ENCODE data around the gene FAM234B. TPM values are rescaled to one million over a fixed set of nuclear protein-coding genes. Genes with fewer than 3 reads are reported as not detected.
A peak's percentile ranks its signal among the peaks of the same experiment; 100 is the strongest.

FAM234B gene
- total and polyA plus RNA-seq, 2 of the 8 experiments (the other 6 are each of a cell fraction or from before 2014, with no cell fraction given), result 12.5 to 29.1 TPM

DNA sequence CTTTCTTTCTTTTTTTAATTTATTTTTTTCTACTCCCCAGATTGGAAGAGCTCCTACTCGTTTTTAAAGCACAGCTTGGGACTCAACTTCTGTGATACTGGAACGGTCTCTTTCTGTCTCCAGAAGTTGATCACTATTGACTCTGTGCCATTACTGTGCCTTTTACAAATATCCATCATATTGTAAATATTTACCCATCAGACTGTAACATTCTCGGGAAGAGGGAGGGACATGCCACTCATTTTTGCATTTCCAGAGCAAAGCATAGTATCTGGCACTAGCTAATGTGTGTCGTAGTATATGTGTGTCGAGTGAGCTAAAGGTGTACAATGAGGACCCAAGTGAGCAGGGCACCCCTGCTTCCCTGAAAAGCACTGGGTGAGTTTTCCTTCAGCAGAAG, 83.3 kb downstream of the FAM234B start:
- H3K9me3 ChIP-seq (ENCODE audit: insufficient read depth in 2 of 2, low read depth in 1 of 2, low read length in 1 of 2), result no peaks in the 10 kb centered on the region
- H2AFZ ChIP-seq (ENCODE audit: low read length), result no peak overlapping the region
- H4K91ac ChIP-seq (replicated peaks; ENCODE audit: insufficient read length, low read length), result no peak overlapping the region
- no peak overlapping the region for H3K9ac ChIP-seq (replicated peaks in 1 of 4; ENCODE audit: extremely low read depth in 1 of 4, low read depth in 3 of 4, low read length in 3 of 4)
- no peaks in the 10 kb centered on the region for H3K36me3 ChIP-seq (ENCODE audit: control insufficient read depth in 2 of 4, insufficient read depth in 4 of 4, low read length in 3 of 4)
- H4K5ac ChIP-seq (ENCODE audit: insufficient read length, low read depth, low read length), result no peak overlapping the region
- no peak overlapping the region for H3K4me3 ChIP-seq (ENCODE audit: extremely low read depth in 1 of 4, insufficient read depth in 2 of 4, low read depth in 3 of 4, low read length in 4 of 4)
- no peak overlapping the region for H2BK120ac ChIP-seq (replicated peaks; ENCODE audit: low read depth, low read length)
- no peak overlapping the region for H2BK12ac ChIP-seq (ENCODE audit: low read depth, low read length)
- 73% methylated on average over 5 of the region's 5 CpGs; no CpG with 5 or more reads in 1 of the 2 experiments for WGBS, 2 experiments (ENCODE audit: extremely low coverage in 1 of 2, insufficient coverage in 1 of 2, insufficient read length in 1 of 2, insufficient replicate concordance in 2 of 2, low coverage in 1 of 2, low lambda C conversion rate in 2 of 2, missing lambda C conversion rate in 1 of 2)
- H3K27ac ChIP-seq (ENCODE audit: low read depth, low read length), result no peak overlapping the region
- CTCF ChIA-PET (ENCODE audit: partially characterized antibody), result interaction anchor here (0.6 to 2.5 kb wide), 5 partner anchors 8 to 338 kb away, joined by 3 to 11 read pairs (median 4); no protein-coding TSS in a partner anchor
- no peak overlapping the region for H3K56ac ChIP-seq (replicated peaks; ENCODE audit: insufficient read length, low read depth, low read length)
- no peaks in the 10 kb centered on the region for H4K20me1 ChIP-seq (replicated peaks in 1 of 2; ENCODE audit: control insufficient read depth in 1 of 2, insufficient read depth in 2 of 2, low read length in 2 of 2)
- no peak overlapping the region for H2AK5ac ChIP-seq (ENCODE audit: low read depth, low read length)
- H3K4me1 ChIP-seq (replicated peaks in 1 of 4; ENCODE audit: control insufficient read depth in 3 of 4, insufficient read depth in 4 of 4, low read length in 3 of 4), result peaks cover 1 to 7% (median 4%) of the 10 kb centered on the region in 4 experiments; a peak in 3 of 7 replicates
- FAIRE-seq, result no peak
- no peak overlapping the region for H4K8ac ChIP-seq (ENCODE audit: extremely low read depth, insufficient read depth, low read length)
- no peak for TF ChIP-seq EP300 (IDR thresholded peaks at IDR 0.05; ENCODE audit: borderline replicate concordance in 1 of 2, low read depth in 2 of 2, low read length in 2 of 2)
- H2BK15ac ChIP-seq (ENCODE audit: low read length), result 0 out of 2 replicates have a peak overlapping the region, but pooled peaks have one; percentile 65
- no peaks in the 10 kb centered on the region for H3K79me2 ChIP-seq (ENCODE audit: control insufficient read depth in 1 of 2, insufficient read depth in 2 of 2, low read length in 2 of 2)
- no peak overlapping the region for H3K4me2 ChIP-seq (ENCODE audit: insufficient read depth in 1 of 2, low read depth in 2 of 2, low read length in 2 of 2)
- H3K4ac ChIP-seq (replicated peaks; ENCODE audit: insufficient read length, low read depth, low read length), result no peak overlapping the region
- DNase-seq (ENCODE audit: low read depth in 1 of 2, low spot score in 2 of 2), result no peak
- H3K23ac ChIP-seq (ENCODE audit: insufficient read length), result no peak overlapping the region
- H3K14ac ChIP-seq (ENCODE audit: insufficient read length), result no peak overlapping the region
- POLR2A ChIA-PET (ENCODE audit: partially characterized antibody), result interaction anchor here (0.9 kb wide), 2 partner anchors 10 to 39 kb away, joined by 3 to 5 read pairs; no protein-coding TSS in a partner anchor
- H2BK20ac ChIP-seq (ENCODE audit: low read length), result no peak overlapping the region
- H2BK5ac ChIP-seq (ENCODE audit: low read depth, low read length), result no peak overlapping the region
- no peaks in the 10 kb centered on the region; a peak in 1 of 7 replicates for H3K27me3 ChIP-seq (replicated peaks in 1 of 4; ENCODE audit: control insufficient read depth in 3 of 4, extremely low read depth in 1 of 4, insufficient read depth in 3 of 4, low read length in 3 of 4)
- no peaks in the 10 kb centered on the region for H3K23me2 ChIP-seq (ENCODE audit: low read depth, low read length)
- H3K79me1 ChIP-seq (ENCODE audit: low read depth, low read length), result no peaks in the 10 kb centered on the region
- H3K18ac ChIP-seq (ENCODE audit: extremely low read depth, low read length), result no peak overlapping the region
